ENCODE measurements around the gene PCDHGA10.

- TF ChIP-seq, protein P1, sequence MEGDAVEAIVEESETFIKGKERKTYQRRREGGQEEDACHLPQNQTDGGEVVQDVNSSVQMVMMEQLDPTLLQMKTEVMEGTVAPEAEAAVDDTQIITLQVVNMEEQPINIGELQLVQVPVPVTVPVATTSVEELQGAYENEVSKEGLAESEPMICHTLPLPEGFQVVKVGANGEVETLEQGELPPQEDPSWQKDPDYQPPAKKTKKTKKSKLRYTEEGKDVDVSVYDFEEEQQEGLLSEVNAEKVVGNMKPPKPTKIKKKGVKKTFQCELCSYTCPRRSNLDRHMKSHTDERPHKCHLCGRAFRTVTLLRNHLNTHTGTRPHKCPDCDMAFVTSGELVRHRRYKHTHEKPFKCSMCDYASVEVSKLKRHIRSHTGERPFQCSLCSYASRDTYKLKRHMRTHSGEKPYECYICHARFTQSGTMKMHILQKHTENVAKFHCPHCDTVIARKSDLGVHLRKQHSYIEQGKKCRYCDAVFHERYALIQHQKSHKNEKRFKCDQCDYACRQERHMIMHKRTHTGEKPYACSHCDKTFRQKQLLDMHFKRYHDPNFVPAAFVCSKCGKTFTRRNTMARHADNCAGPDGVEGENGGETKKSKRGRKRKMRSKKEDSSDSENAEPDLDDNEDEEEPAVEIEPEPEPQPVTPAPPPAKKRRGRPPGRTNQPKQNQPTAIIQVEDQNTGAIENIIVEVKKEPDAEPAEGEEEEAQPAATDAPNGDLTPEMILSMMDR (IDR thresholded peaks at IDR 0.05; ENCODE audit: control extremely low read depth in 1 of 3, insufficient read depth in 1 of 3, low read depth in 1 of 3, low read length in 3 of 3): no peak
- TF ChIP-seq ZNF274 (IDR thresholded peaks at IDR 0.05; ENCODE audit: borderline replicate concordance, extremely low read depth, low read length): no peak
Observed at GRCh38 chr5:141409598-141410306, 3.0 kb upstream of the PCDHGA10 start.
